Lung (tissue), 12 donors: ENCODE data around the gene LNX2. TPM values are rescaled to one million over a fixed set of nuclear protein-coding genes. Genes with fewer than 3 reads are reported as not detected.

Experiments
- ATAC-seq: fragments of 200-7000 bp; cut with Tn5 transposase; one replicate; pipeline ENCODE4 v1.9.1; 2020; ENCODE audit warnings: moderate number of reproducible peaks; ENCODE audit not compliant: insufficient read depth, low FRiP score
- DNase-seq, 3 donors: peaks; one replicate each; pipeline ENCODE4 v3.0.0-alpha.2; 2013 to 2017
- H3K27ac ChIP-seq, 2 donors: one replicate each; pipeline ENCODE4 v1.5.1; 2013; ENCODE audit warnings: mild to moderate bottlenecking in 2 of 2, moderate library complexity in 2 of 2, control low read depth in 1 of 2, inconsistent platforms in 1 of 2, low read depth in 1 of 2, low read length in 1 of 2
- H3K27me3 ChIP-seq, 3 donors: one replicate each; pipeline ENCODE4 v1.5.1; 2013; ENCODE audit warnings: low read length in 2 of 3; ENCODE audit not compliant: control insufficient read depth in 3 of 3, insufficient read depth in 3 of 3
- H3K36me3 ChIP-seq, 4 donors: one replicate each; pipeline ENCODE4 v1.5.1; 2013; ENCODE audit warnings: low read length in 4 of 4, mild to moderate bottlenecking in 1 of 4, moderate library complexity in 1 of 4; ENCODE audit not compliant: control insufficient read depth in 4 of 4, insufficient read depth in 4 of 4
- H3K4me1 ChIP-seq, 5 donors: one replicate each; pipeline ENCODE4 v1.5.1; 2013; ENCODE audit warnings: low read length in 5 of 5, mild to moderate bottlenecking in 2 of 5, moderate library complexity in 1 of 5; ENCODE audit not compliant: control insufficient read depth in 5 of 5, insufficient read depth in 5 of 5
- H3K4me3 ChIP-seq: one replicate; pipeline ENCODE4 v1.5.1; 2013; ENCODE audit warnings: mild to moderate bottlenecking, control low read depth, moderate library complexity
- H3K9ac ChIP-seq, 2 donors: one replicate each; pipeline ENCODE4 v1.5.1; 2013; ENCODE audit warnings: low read length in 2 of 2, control low read depth in 1 of 2; ENCODE audit not compliant: insufficient read depth in 1 of 2
- H3K9me3 ChIP-seq, 4 donors: one replicate each; pipeline ENCODE4 v1.5.1; 2013; ENCODE audit warnings: low read length in 3 of 4, mild to moderate bottlenecking in 1 of 4, moderate library complexity in 1 of 4; ENCODE audit not compliant: control insufficient read depth in 4 of 4, insufficient read depth in 3 of 4
- WGBS, 2 donors: extraction: QIAGEN DNeasy Blood & Tissue Kit; methylation state at CpG; one replicate each; pipeline ENCODE4 v1.1.7; 2013; 5-methylcytosine and 5-hydroxymethylcytosine counted together
- polyA plus RNA-seq, 2 donors: library from polyadenylated mRNA; stranded (reverse); fragments of 200-250 nt; gene quantifications; one replicate each; pipeline ENCODE4 v1.2.1, GENCODE V29; 2013
- total RNA-seq, 2 donors: library from RNA; depleted of rRNA in 1 of 2; stranded (reverse); fragments of >200 nt in 1 of 2; gene quantifications; one replicate each; pipeline ENCODE4 v1.2.1, GENCODE V29; 2014 to 2021
- TF ChIP-seq, protein P1 (sequence below): IDR thresholded peaks from 2 replicates; pipeline ENCODE4 v1.5.1; 2012; ENCODE audit warnings: mild to moderate bottlenecking; ENCODE audit errors: control extremely low read depth, extremely low read depth
- donor health status: control.
- donor health status: control.
- donor health status: Bipolar disorder and iron deficiency.
- donor health status: healthy.
- donor health status: DM: yes; HTN: yes; CAD: no.

LNX2 gene
- total and polyA plus RNA-seq, 4 donors, result 12.6 to 49.2 (median 22.3) TPM

DNA sequence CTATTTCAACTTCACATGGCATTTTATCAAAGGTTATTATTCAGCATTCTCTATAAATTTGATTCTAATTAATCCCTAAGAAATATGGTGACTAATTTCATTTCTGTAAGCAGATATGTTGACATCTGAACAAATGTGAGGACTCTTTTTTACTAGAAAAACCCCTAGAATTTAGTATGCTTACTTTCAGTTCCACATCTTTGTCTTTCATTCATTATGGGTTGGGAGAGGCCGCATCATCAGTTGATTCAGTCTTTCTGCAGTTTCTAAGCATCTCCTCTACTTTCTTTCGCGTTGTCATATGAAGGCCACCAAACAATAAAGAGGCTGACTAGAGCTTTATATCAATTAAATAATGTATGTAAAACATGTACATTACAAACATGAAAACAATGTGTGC lies 114.5 kb downstream of the LNX2 start:
- WGBS, 2 donors, result 93% methylated on average over 3 of the region's 3 CpGs
- no peak for ATAC-seq

GRCh38 chr13:27504868-27505194 lies 115.5 kb downstream of the LNX2 start:
- H3K9me3 ChIP-seq, result no peaks in the 10 kb centered on the region
- 81 to 88% methylated on average over 5 of the region's 5 CpGs for WGBS, 2 donors
- TF ChIP-seq, protein P1, sequence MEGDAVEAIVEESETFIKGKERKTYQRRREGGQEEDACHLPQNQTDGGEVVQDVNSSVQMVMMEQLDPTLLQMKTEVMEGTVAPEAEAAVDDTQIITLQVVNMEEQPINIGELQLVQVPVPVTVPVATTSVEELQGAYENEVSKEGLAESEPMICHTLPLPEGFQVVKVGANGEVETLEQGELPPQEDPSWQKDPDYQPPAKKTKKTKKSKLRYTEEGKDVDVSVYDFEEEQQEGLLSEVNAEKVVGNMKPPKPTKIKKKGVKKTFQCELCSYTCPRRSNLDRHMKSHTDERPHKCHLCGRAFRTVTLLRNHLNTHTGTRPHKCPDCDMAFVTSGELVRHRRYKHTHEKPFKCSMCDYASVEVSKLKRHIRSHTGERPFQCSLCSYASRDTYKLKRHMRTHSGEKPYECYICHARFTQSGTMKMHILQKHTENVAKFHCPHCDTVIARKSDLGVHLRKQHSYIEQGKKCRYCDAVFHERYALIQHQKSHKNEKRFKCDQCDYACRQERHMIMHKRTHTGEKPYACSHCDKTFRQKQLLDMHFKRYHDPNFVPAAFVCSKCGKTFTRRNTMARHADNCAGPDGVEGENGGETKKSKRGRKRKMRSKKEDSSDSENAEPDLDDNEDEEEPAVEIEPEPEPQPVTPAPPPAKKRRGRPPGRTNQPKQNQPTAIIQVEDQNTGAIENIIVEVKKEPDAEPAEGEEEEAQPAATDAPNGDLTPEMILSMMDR, result no peak
- H3K9ac ChIP-seq, result no peak overlapping the region
- H3K27ac ChIP-seq, result no peak overlapping the region
- ATAC-seq, result no peak
- no peaks in the 10 kb centered on the region for H3K4me1 ChIP-seq
- no peak overlapping the region for H3K4me3 ChIP-seq
- peaks cover 0 to 3% (median 0%) of the 10 kb centered on the region in 3 donors for H3K27me3 ChIP-seq
- no peak for DNase-seq
- H3K36me3 ChIP-seq, result no peaks in the 10 kb centered on the region

More for the DNA sequence above, 114.5 kb downstream of the LNX2 start:
- Histone ChIP-seq H3K27me3 (peaks cover 0 to 3% (median 0%) of the 10 kb centered on the region in 3 donors), H3K9ac (no peak overlapping the region), H3K4me3 (no peak overlapping the region), H3K36me3 (no peaks in the 10 kb centered on the region), H3K9me3 (no peaks in the 10 kb centered on the region), H3K4me1 (no peaks in the 10 kb centered on the region), H3K27ac (no peak overlapping the region)
- DNase-seq, result no peak
- TF ChIP-seq, protein P1, result no peak

- no peak overlapping the region for H3K4me3 ChIP-seq
- 77 to 80% methylated on average over 12 of the region's 12 CpGs for WGBS, 2 donors
- peaks cover 0 to 3% (median 0%) of the 10 kb centered on the region in 3 donors for H3K27me3 ChIP-seq
- TF ChIP-seq, protein P1, result no peak
- no peak overlapping the region for H3K27ac ChIP-seq
- H3K9ac ChIP-seq, result no peak overlapping the region
- H3K9me3 ChIP-seq, result no peaks in the 10 kb centered on the region
- no peaks in the 10 kb centered on the region for H3K4me1 ChIP-seq
- H3K36me3 ChIP-seq, result no peaks in the 10 kb centered on the region
- DNase-seq (no peak), ATAC-seq (no peak)
These were observed 116.0 kb downstream of the LNX2 start for GRCh38 chr13:27504128-27504867.
